Stomach (tissue), 9 donors: ENCODE measurements around the gene ANKRD33. TPM values are rescaled to one million over a fixed set of nuclear protein-coding genes. Genes with fewer than 3 reads are reported as not detected.

ENCODE experiments used
- DNase-seq, 2 donors: peaks; one replicate each; pipeline versions ENCODE4 v3.0.0 to v3.0.0-alpha.2; 2013 to 2019
- H3K27ac ChIP-seq, 5 donors: fragments of 200-600 bp in 4 of 5; sonication (generic) in 4 of 5; one replicate each; pipeline ENCODE4 v1.5.1; 2013 to 2019; ENCODE audit warnings: mild to moderate bottlenecking in 1 of 5, moderate library complexity in 1 of 5
- H3K27me3 ChIP-seq, 3 donors: fragments of 200-600 bp; sonication (generic); one replicate each; pipeline ENCODE4 v1.5.1; 2017 to 2019; ENCODE audit warnings: mixed run types in 1 of 3
- H3K36me3 ChIP-seq, 4 donors: fragments of 200-600 bp; sonication (generic); 1 replicate in 3 of 4; 2 replicates in 1 of 4; pipeline ENCODE4 v1.5.1; 2016 to 2019
- H3K4me1 ChIP-seq, 4 donors: fragments of 200-600 bp; sonication (generic); one replicate each; pipeline ENCODE4 v1.5.1; 2016 to 2019
- H3K4me3 ChIP-seq, 4 donors: fragments of 200-600 bp; sonication (generic) in 3 of 4; one replicate each; pipeline ENCODE4 v1.5.1; 2016 to 2019; ENCODE audit warnings: mild to moderate bottlenecking in 1 of 4
- H3K9me3 ChIP-seq, 4 donors: fragments of 200-600 bp; sonication (generic); one replicate each; pipeline ENCODE4 v1.5.1; 2016 to 2019
- CTCF ChIP-seq, 7 experiments: fragments of 450-650 bp in 4 of 7; fragments of 200-600 bp in 3 of 7; sonication (generic) in 3 of 7; IDR thresholded peaks; one replicate each; pipeline ENCODE4 v1.5.1; 2016 to 2019; ENCODE audit warnings: antibody characterized with exemption in 7 of 7, control low read depth in 2 of 7, mild to moderate bottlenecking in 1 of 7
- EP300 ChIP-seq: sonication (generic); formaldehyde crosslinking; IDR thresholded peaks from one replicate; pipeline ENCODE4 v1.6.1; 2017; ENCODE audit warnings: antibody characterized with exemption
- POLR2A ChIP-seq, 4 donors: fragments of 450-650 bp; IDR thresholded peaks; one replicate each; pipeline ENCODE4 v1.6.1; 2016; ENCODE audit warnings: antibody characterized with exemption in 4 of 4, control low read depth in 2 of 4, mild to moderate bottlenecking in 1 of 4, moderate library complexity in 1 of 4
- POLR2AphosphoS5 ChIP-seq, 3 donors: sonication (generic); formaldehyde crosslinking; IDR thresholded peaks; one replicate each; pipeline ENCODE4 v1.6.1; 2016; ENCODE audit warnings: antibody characterized with exemption in 3 of 3
- WGBS, 5 donors: extraction: QIAGEN DNeasy Blood & Tissue Kit in 3 of 5; methylation state at CpG; one replicate each; pipeline versions ENCODE4 v1.1.5 to v1.1.7; 2013 to 2018; 5-methylcytosine and 5-hydroxymethylcytosine counted together
- intact Hi-C: fragments of 100-400 bp; cut with DNase I; formaldehyde crosslinking; loops from one replicate; pipeline ENCODE4 v1.15.1; 2023; ENCODE audit warnings: low total_unique reads
- polyA plus RNA-seq, 3 donors: library from polyadenylated mRNA; stranded (reverse); fragments of 200-250 nt; gene quantifications; one replicate each; pipeline ENCODE4 v1.2.3, GENCODE V29; 2013
- total RNA-seq, 5 donors: library from RNA; depleted of rRNA; stranded (reverse); fragments of >200 nt; gene quantifications; one replicate each; pipeline versions ENCODE4 v1.1.0 to v1.2.3, GENCODE V29; 2014 to 2016
- donor health status: healthy with polysubstance abuse.
- donor health status: Bipolar disorder and iron deficiency.
- donor health status: healthy.

ANKRD33 gene
- total and polyA plus RNA-seq, 8 donors = not detected

- 3 to 8% (median 6%) methylated on average over 27 to 67 of the region's 67 CpGs for WGBS, 5 donors
- peak in 1 of 2 donors; percentile 74 for DNase-seq
- peak overlapping the region; percentile 36 to 49 (median 43) for H3K4me3 ChIP-seq
- H3K9me3 ChIP-seq = no peaks in the 10 kb centered on the region
- H3K27me3 ChIP-seq = peaks cover 0 to 85% (median 39%) of the 10 kb centered on the region in 3 donors
- intact Hi-C loops = no loop called here
- TF ChIP-seq CTCF (IDR thresholded peaks at IDR 0.05) = no peak
- TF ChIP-seq POLR2A (IDR thresholded peaks at IDR 0.05) = no peak
- no peak for TF ChIP-seq EP300
- TF ChIP-seq POLR2AphosphoS5 (IDR thresholded peaks at IDR 0.05) = no peak
- no peaks in the 10 kb centered on the region for H3K36me3 ChIP-seq
- H3K27ac ChIP-seq = peak overlapping the region in 1 of 5 donors; percentile 34
- peaks cover 16 to 27% (median 23%) of the 10 kb centered on the region in 4 donors for H3K4me1 ChIP-seq
These were observed 18.9 kb upstream of the ANKRD33 start for GRCh38 chr12:51868821-51869495.

DNA sequence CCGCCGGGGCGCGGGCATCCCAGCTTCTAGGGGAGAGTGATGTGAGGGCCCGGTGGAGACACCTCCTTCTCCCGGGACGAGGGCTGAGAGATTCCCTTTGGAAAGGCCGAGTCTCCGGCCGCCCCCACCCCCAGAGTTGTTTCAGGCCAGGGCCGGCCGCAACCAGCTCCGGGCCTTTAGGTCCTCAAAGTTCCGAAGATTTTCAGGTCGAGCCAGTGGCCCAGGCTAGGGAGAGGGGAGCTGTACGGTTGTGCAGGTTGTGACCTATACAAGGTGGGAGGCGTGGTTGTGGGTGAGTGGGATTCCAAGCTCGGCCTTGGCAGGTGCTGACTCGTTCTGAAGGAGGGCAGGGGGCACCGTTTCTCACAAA is 18.4 kb upstream of the ANKRD33 start:
- TF ChIP-seq POLR2A (IDR thresholded peaks at IDR 0.05) = no peak
- TF ChIP-seq POLR2AphosphoS5 (IDR thresholded peaks at IDR 0.05) = no peak
- Histone ChIP-seq H3K4me3 (peak overlapping the region; percentile 36 to 49 (median 43)), H3K27me3 (peaks cover 0 to 84% (median 34%) of the 10 kb centered on the region in 3 donors), H3K36me3 (no peaks in the 10 kb centered on the region), H3K27ac (no peak overlapping the region), H3K9me3 (no peaks in the 10 kb centered on the region), H3K4me1 (peaks cover 11 to 22% (median 18%) of the 10 kb centered on the region in 4 donors)
- no peak for DNase-seq
- 35 to 67% (median 43%) methylated on average over 15 to 20 of the region's 20 CpGs for WGBS, 5 donors
- intact Hi-C loops = no loop called here

GRCh38 chr12:51869931-51870330 is 18.0 kb upstream of the ANKRD33 start:
- 59 to 88% (median 76%) methylated on average over 3 of the region's 3 CpGs for WGBS, 5 donors
- H3K4me3 ChIP-seq = no peak overlapping the region
- H3K27ac ChIP-seq = no peak overlapping the region
- DNase-seq = no peak
- H3K27me3 ChIP-seq = peaks cover 0 to 84% (median 29%) of the 10 kb centered on the region in 3 donors
- H3K4me1 ChIP-seq = peaks cover 9 to 17% (median 13%) of the 10 kb centered on the region in 4 donors
- no peaks in the 10 kb centered on the region for H3K9me3 ChIP-seq
- TF ChIP-seq POLR2AphosphoS5 (IDR thresholded peaks at IDR 0.05) (no peak), EP300 (no peak), CTCF (IDR thresholded peaks at IDR 0.05) (no peak), POLR2A (IDR thresholded peaks at IDR 0.05) (no peak)
- no peaks in the 10 kb centered on the region for H3K36me3 ChIP-seq
- intact Hi-C loops = no loop called here

DNA sequence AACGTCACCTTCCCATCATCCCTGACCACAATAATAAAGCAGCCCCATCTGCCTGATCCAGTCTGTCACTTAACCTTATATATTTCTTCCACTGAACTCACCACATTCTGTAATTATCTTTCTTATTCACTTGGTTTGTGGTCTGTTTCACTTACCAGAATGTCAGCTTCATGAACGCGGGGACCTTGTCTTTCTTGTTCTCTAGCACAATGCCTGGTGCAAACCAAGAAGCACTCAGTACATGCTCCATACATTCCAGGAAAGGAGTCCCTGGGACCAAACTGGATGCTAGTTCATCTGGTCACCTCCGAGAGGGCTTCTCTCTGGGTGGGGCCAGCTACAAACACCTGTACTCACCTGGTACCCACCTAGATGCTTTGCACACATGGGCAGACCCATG is 17.4 kb upstream of the ANKRD33 start:
- Histone ChIP-seq H3K4me1 (peaks cover 9 to 17% (median 13%) of the 10 kb centered on the region in 4 donors), H3K27me3 (peaks cover 0 to 81% (median 23%) of the 10 kb centered on the region in 3 donors), H3K4me3 (no peak overlapping the region), H3K27ac (no peak overlapping the region), H3K36me3 (no peaks in the 10 kb centered on the region), H3K9me3 (no peaks in the 10 kb centered on the region)
- no peak for TF ChIP-seq EP300
- TF ChIP-seq POLR2AphosphoS5 (IDR thresholded peaks at IDR 0.05) = no peak
- no peak for TF ChIP-seq CTCF (IDR thresholded peaks at IDR 0.05)
- TF ChIP-seq POLR2A (IDR thresholded peaks at IDR 0.05) = no peak
- no peak for DNase-seq
- intact Hi-C loops = no loop called here
- WGBS, 5 donors = 50 to 67% (median 56%) methylated on average over 4 of the region's 4 CpGs

DNA sequence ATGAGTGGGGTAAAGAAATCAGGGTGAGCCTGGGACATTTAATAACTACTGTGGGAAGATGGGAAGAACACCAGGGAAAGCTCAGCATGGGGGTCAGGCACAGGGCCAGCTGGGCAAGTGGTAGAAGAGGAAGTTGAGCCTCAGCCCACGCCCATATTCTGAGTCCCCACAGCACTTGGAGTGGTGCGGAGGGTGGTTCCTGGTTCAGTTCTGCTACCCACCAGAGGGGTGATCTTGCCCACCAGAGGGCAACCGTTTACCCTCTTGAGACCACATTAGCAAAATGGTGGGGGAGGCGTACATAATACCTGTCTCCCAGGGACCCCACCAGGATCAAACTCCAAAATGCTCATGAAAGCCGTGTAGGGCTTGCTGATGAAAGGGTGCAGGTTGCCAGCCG is 16.8 kb upstream of the ANKRD33 start:
- Histone ChIP-seq H3K4me3 (no peak overlapping the region), H3K27me3 (peaks cover 0 to 75% (median 21%) of the 10 kb centered on the region in 3 donors), H3K4me1 (peaks cover 9 to 17% (median 13%) of the 10 kb centered on the region in 4 donors), H3K27ac (no peak overlapping the region), H3K36me3 (no peaks in the 10 kb centered on the region), H3K9me3 (no peaks in the 10 kb centered on the region)
- intact Hi-C loops = no loop called here
- TF ChIP-seq POLR2AphosphoS5 (IDR thresholded peaks at IDR 0.05) = no peak
- no peak for TF ChIP-seq CTCF (IDR thresholded peaks at IDR 0.05)
- no peak for TF ChIP-seq POLR2A (IDR thresholded peaks at IDR 0.05)
- TF ChIP-seq EP300 = no peak
- no peak for DNase-seq
- 71 to 81% (median 75%) methylated on average over 6 of the region's 6 CpGs for WGBS, 5 donors
